ENCODE results near the gene ZDHHC11B. TPM values are rescaled to one million over a fixed set of nuclear protein-coding genes. Genes with fewer than 3 reads are reported as not detected.

ZDHHC11B gene
- 17.5 TPM for total RNA-seq

GRCh38 chr5:784428-785177 is at the start of gene ZDHHC11B:
Gene ZDHHC11B (minus strand): TSS chr5:784729. CDS start chr5:766919, 17,810 bp downstream.

GRCh38 chr5:693271-694041 is 91.1 kb downstream of the ZDHHC11B start, which contains the start of gene TPPP:
Gene TPPP (minus strand): TSS chr5:693352. CDS start chr5:678060, 15,292 bp downstream.

Other genes with a start within 250 kb of the ZDHHC11B start
- 7.2 TPM for gene CEP72, start 172.4 kb downstream of the ZDHHC11B start, total RNA-seq
- 22.2 TPM for gene TPPP, start 91.4 kb downstream of the ZDHHC11B start, total RNA-seq
- 27.5 TPM for gene ZDHHC11, start 66.3 kb upstream of the ZDHHC11B start, total RNA-seq
- gene BRD9, start 108.1 kb upstream of the ZDHHC11B start, total RNA-seq: 66.7 TPM
- 8.1 TPM for gene TRIP13, start 108.2 kb upstream of the ZDHHC11B start, total RNA-seq
- gene NKD2, start 224.1 kb upstream of the ZDHHC11B start, total RNA-seq: 4.1 TPM